ENCODE measurements around the gene FAM120A. TPM values are rescaled to one million over a fixed set of nuclear protein-coding genes. Genes with fewer than 3 reads are reported as not detected.

Gene FAM120A
- total RNA-seq, 4 donors from 2014 or later, result 72.3 to 106 (median 76.1) TPM

GRCh38 chr9:93567271-93567959 lies 115.9 kb downstream of the FAM120A start:
- Histone ChIP-seq H3K4me3 (peak overlapping the region; percentile 54 to 58 (median 56)), H3K9me3 (peaks cover 0 to 5% (median 0%) of the 10 kb centered on the region in 4 donors), H3K27ac (peak overlapping the region; percentile 84 to 95 (median 92)), H3K4me1 (peaks cover 0 to 16% (median 8%) of the 10 kb centered on the region in 4 donors), H3K27me3 (no peaks in the 10 kb centered on the region), H3K36me3 (peaks cover 0 to 22% (median 9%) of the 10 kb centered on the region in 3 donors)
- DNase-seq (ENCODE audit: low spot score in 2 of 2), result no peak
- WGBS, 2 donors, result 58 to 63% methylated on average over 15 of the region's 15 CpGs
- no peak for TF ChIP-seq EP300 (IDR thresholded peaks at IDR 0.05)
- TF ChIP-seq CTCF (IDR thresholded peaks at IDR 0.05), result no peak
- TF ChIP-seq POLR2A (IDR thresholded peaks at IDR 0.05), result no peak

- H3K4me3 ChIP-seq, result no peak overlapping the region
- H3K4me1 ChIP-seq, result peaks cover 0 to 16% (median 8%) of the 10 kb centered on the region in 4 donors
- no peak for TF ChIP-seq CTCF (IDR thresholded peaks at IDR 0.05)
- no peak for TF ChIP-seq POLR2A (IDR thresholded peaks at IDR 0.05)
- no peak for TF ChIP-seq EP300 (IDR thresholded peaks at IDR 0.05)
- no peak for DNase-seq (ENCODE audit: low spot score in 2 of 2)
- H3K36me3 ChIP-seq, result peaks cover 0 to 14% (median 7%) of the 10 kb centered on the region in 3 donors
- H3K9me3 ChIP-seq, result peaks cover 0 to 5% (median 0%) of the 10 kb centered on the region in 4 donors
- H3K27ac ChIP-seq, result peak overlapping the region in 1 of 4 donors; percentile 92
- no peaks in the 10 kb centered on the region for H3K27me3 ChIP-seq
- 86 to 96% methylated on average over 5 of the region's 5 CpGs for whole genome bisulfite sequencing, 2 donors
These were observed 116.7 kb downstream of the FAM120A start for GRCh38 chr9:93568169-93568568.

- Histone ChIP-seq H3K27me3 (no peaks in the 10 kb centered on the region), H3K36me3 (no peaks in the 10 kb centered on the region), H3K4me1 (peaks cover 0 to 25% (median 10%) of the 10 kb centered on the region in 4 donors), H3K27ac (no peak overlapping the region), H3K4me3 (no peak overlapping the region), H3K9me3 (peaks cover 0 to 5% (median 0%) of the 10 kb centered on the region in 4 donors)
- no peak for DNase-seq (ENCODE audit: low spot score in 2 of 2)
- 86 to 89% methylated on average over 1 of the region's 1 CpG for WGBS, 2 donors
- TF ChIP-seq POLR2A (IDR thresholded peaks at IDR 0.05) (no peak), EP300 (IDR thresholded peaks at IDR 0.05) (no peak), CTCF (IDR thresholded peaks at IDR 0.05) (no peak)
These were observed 118.2 kb downstream of the FAM120A start for GRCh38 chr9:93569621-93570174.

GRCh38 chr9:93572221-93572620 lies 120.7 kb downstream of the FAM120A start:
- peaks cover 0 to 26% (median 15%) of the 10 kb centered on the region in 4 donors for H3K4me1 ChIP-seq
- WGBS, 2 donors, result 53 to 57% methylated on average over 2 of the region's 2 CpGs
- H3K9me3 ChIP-seq, result peaks cover 0 to 5% (median 0%) of the 10 kb centered on the region in 4 donors
- DNase-seq (ENCODE audit: low spot score in 2 of 2), result no peak
- no peak overlapping the region for H3K27ac ChIP-seq
- no peaks in the 10 kb centered on the region for H3K27me3 ChIP-seq
- H3K4me3 ChIP-seq, result no peak overlapping the region
- H3K36me3 ChIP-seq, result no peaks in the 10 kb centered on the region
- TF ChIP-seq CTCF (IDR thresholded peaks at IDR 0.05) (no peak), EP300 (IDR thresholded peaks at IDR 0.05) (no peak), POLR2A (IDR thresholded peaks at IDR 0.05) (no peak)
